Measurements from ENCODE around the gene KIAA1217.

- TF ChIP-seq, protein P1, sequence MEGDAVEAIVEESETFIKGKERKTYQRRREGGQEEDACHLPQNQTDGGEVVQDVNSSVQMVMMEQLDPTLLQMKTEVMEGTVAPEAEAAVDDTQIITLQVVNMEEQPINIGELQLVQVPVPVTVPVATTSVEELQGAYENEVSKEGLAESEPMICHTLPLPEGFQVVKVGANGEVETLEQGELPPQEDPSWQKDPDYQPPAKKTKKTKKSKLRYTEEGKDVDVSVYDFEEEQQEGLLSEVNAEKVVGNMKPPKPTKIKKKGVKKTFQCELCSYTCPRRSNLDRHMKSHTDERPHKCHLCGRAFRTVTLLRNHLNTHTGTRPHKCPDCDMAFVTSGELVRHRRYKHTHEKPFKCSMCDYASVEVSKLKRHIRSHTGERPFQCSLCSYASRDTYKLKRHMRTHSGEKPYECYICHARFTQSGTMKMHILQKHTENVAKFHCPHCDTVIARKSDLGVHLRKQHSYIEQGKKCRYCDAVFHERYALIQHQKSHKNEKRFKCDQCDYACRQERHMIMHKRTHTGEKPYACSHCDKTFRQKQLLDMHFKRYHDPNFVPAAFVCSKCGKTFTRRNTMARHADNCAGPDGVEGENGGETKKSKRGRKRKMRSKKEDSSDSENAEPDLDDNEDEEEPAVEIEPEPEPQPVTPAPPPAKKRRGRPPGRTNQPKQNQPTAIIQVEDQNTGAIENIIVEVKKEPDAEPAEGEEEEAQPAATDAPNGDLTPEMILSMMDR (IDR thresholded peaks at IDR 0.05) = no peak
- TF ChIP-seq POLR2A (IDR thresholded peaks at IDR 0.05) = no peak
These were observed 40.4 kb upstream of the KIAA1217 start for GRCh38 chr10:24168258-24169170.
